SK-N-SH (cell line): ENCODE results near the gene SRMS. TPM values are rescaled to one million over a fixed set of nuclear protein-coding genes. Genes with fewer than 3 reads are reported as not detected.
A peak's percentile ranks its signal among the peaks of the same experiment; 100 is the strongest.

Experiments
- CTCF ChIA-PET: fragments of 300-600, 350-600 bp; formaldehyde crosslinking; extraction: SDS; loops from one replicate; lab custom pipeline; 2021; lab: Yijun Ruan, JAX
- POLR2A ChIA-PET: fragments of 350-600 bp; sonication (Branson Sonifier 250); formaldehyde crosslinking; extraction: SDS; loops from one replicate; lab custom pipeline; 2020; ENCODE audit warnings: antibody characterized with exemption, inconsistent platforms; lab: Yijun Ruan, JAX
- DNase-seq: peaks from one replicate; pipeline ENCODE4 v3.0.0; 2012
- H2AFZ ChIP-seq: fragments of 200-600 bp; sonication (generic); 2 replicates; pipeline ENCODE4 v1.8.1; 2016; ENCODE audit warnings: antibody characterized with exemption, mild to moderate bottlenecking, low read depth
- H3F3A ChIP-seq: fragments of 200-600 bp; sonication (generic); replicated peaks from 2 replicates; pipeline ENCODE3; 2016; ENCODE audit warnings: antibody characterized with exemption, mild to moderate bottlenecking; ENCODE audit not compliant: insufficient read depth
- H3K27ac ChIP-seq, 2 experiments: fragments of 200-500 bp in 1 of 2; fragments of 200-600 bp in 1 of 2; sonication (Bioruptor generic) in 1 of 2; sonication (generic), shearing (Covaris generic) in 1 of 2; 2 replicates each; pipeline versions ENCODE4 v1.5.1 to v1.6.1; 2014 to 2016; ENCODE audit warnings: low read depth in 2 of 2, inconsistent platforms in 1 of 2, low read length in 1 of 2, mild to moderate bottlenecking in 1 of 2, mixed read lengths in 1 of 2
- H3K27me3 ChIP-seq: fragments of 200-600 bp; sonication (generic), shearing (Covaris generic); 2 replicates; pipeline ENCODE4 v1.6.1; 2016; ENCODE audit warnings: mixed run types; ENCODE audit not compliant: insufficient read depth
- H3K36me3 ChIP-seq, 2 experiments: fragments of 200-500 bp in 1 of 2; fragments of 200-600 bp in 1 of 2; sonication (Bioruptor generic) in 1 of 2; sonication (generic) in 1 of 2; replicated peaks in 1 of 2; 2 replicates each; pipeline versions ENCODE3 to v1.5.1; 2014 to 2016; ENCODE audit warnings: low read length in 1 of 2, mild to moderate bottlenecking in 1 of 2; ENCODE audit not compliant: insufficient read depth in 2 of 2, control insufficient read depth in 1 of 2
- H3K4me1 ChIP-seq, 2 experiments: fragments of 200-500 bp in 1 of 2; fragments of 200-600 bp in 1 of 2; sonication (Bioruptor generic) in 1 of 2; sonication (generic), shearing (Covaris generic) in 1 of 2; 2 replicates each; pipeline versions ENCODE4 v1.5.1 to v1.6.1; 2014 to 2016; ENCODE audit warnings: low read depth in 1 of 2, low read length in 1 of 2, mixed run types in 1 of 2; ENCODE audit not compliant: insufficient read depth in 2 of 2, control insufficient read depth in 1 of 2
- H3K4me2 ChIP-seq: fragments of 200-600 bp; sonication (generic), shearing (Covaris generic); 2 replicates; pipeline ENCODE4 v1.6.1; 2017; ENCODE audit warnings: mixed run types
- H3K4me3 ChIP-seq, 2 experiments: fragments of 200-500 bp in 1 of 2; fragments of 200-600 bp in 1 of 2; sonication (Bioruptor generic) in 1 of 2; sonication (generic), shearing (Covaris generic) in 1 of 2; 2 replicates each; pipeline versions ENCODE4 v1.5.1 to v1.8.1; 2014 to 2016; ENCODE audit warnings: low read depth in 2 of 2, inconsistent platforms in 1 of 2, low read length in 1 of 2, mild to moderate bottlenecking in 1 of 2, mixed read lengths in 1 of 2, moderate library complexity in 1 of 2
- H3K79me2 ChIP-seq: fragments of 200-600 bp; sonication (generic); 2 replicates; pipeline ENCODE4 v1.8.1; 2017; ENCODE audit warnings: mild to moderate bottlenecking; ENCODE audit not compliant: insufficient read depth
- H3K9ac ChIP-seq: fragments of 200-600 bp; sonication (generic); 2 replicates; pipeline ENCODE4 v1.6.1; 2017; ENCODE audit warnings: mixed run types
- H3K9me2 ChIP-seq: fragments of 200-600 bp; sonication (generic); 2 replicates; pipeline ENCODE4 v1.6.1; 2017; ENCODE audit warnings: mixed run types
- H3K9me3 ChIP-seq: fragments of 200-600 bp; sonication (generic); 2 replicates; pipeline ENCODE4 v1.6.1; 2017; ENCODE audit warnings: mixed run types, mild to moderate bottlenecking, moderate library complexity
- H4K20me1 ChIP-seq: fragments of 200-600 bp; sonication (generic); 2 replicates; pipeline ENCODE4 v1.6.1; 2017; ENCODE audit warnings: mild to moderate bottlenecking, mixed run types; ENCODE audit not compliant: insufficient read depth
- CTCF ChIP-seq: fragments of 200-600 bp; sonication (generic); IDR thresholded peaks from 2 replicates; pipeline ENCODE4 v1.6.1; 2017; ENCODE audit warnings: antibody characterized with exemption, mild to moderate bottlenecking, moderate library complexity
- EZH2phosphoT487 ChIP-seq: fragments of 200-600 bp; sonication (generic); IDR thresholded peaks from 2 replicates; pipeline ENCODE4 v1.6.1; 2017; ENCODE audit warnings: low read depth, mixed run types, mild to moderate bottlenecking, antibody characterized with exemption, moderate library complexity, borderline replicate concordance
- FOSL2 ChIP-seq: IDR thresholded peaks from 2 replicates; pipeline ENCODE4 v1.4.0; 2012; ENCODE audit warnings: low read depth, mild to moderate bottlenecking, moderate library complexity, borderline replicate concordance
- JUND ChIP-seq: IDR thresholded peaks from 2 replicates; pipeline ENCODE4 v1.4.0; 2012
- MEF2A ChIP-seq: IDR thresholded peaks from 2 replicates; pipeline ENCODE4 v1.4.0; 2012; ENCODE audit warnings: low read depth, borderline replicate concordance
- POLR2AphosphoS5 ChIP-seq: IDR thresholded peaks from 2 replicates; pipeline ENCODE4 v1.6.1; 2012; ENCODE audit warnings: low read depth, low read length
- RAD21 ChIP-seq: IDR thresholded peaks from 2 replicates; pipeline ENCODE4 v1.6.1; 2012; ENCODE audit warnings: mild to moderate bottlenecking, low read length
- RXRA ChIP-seq: IDR thresholded peaks from 2 replicates; pipeline ENCODE4 v1.4.0; 2012; ENCODE audit warnings: low read depth, mild to moderate bottlenecking, borderline replicate concordance
- SMC3 ChIP-seq: IDR thresholded peaks from 2 replicates; pipeline ENCODE4 v1.6.1; 2012; ENCODE audit warnings: low read depth, low read length, improper control_type of control experiment
- WGBS: methylation state at CpG from one replicate; pipeline ENCODE4 v1.1.6; 2017; ENCODE audit warnings: low lambda C conversion rate; 5-methylcytosine and 5-hydroxymethylcytosine counted together
- polyA plus RNA-seq, 3 experiments: library from polyadenylated mRNA; depleted of rRNA; stranded (reverse); fragments of >200 nt; gene quantifications; 2 replicates each; pipeline ENCODE4 v1.2.3, GENCODE V29; 2012

SRMS gene
- polyA plus RNA-seq, 1 of the 3 experiments (the other 2 are of a cell fraction) = not detected

GRCh38 chr20:63495741-63496595 is 51.6 kb downstream of the SRMS start:
- H3K4me1 ChIP-seq = peaks cover 0 to 30% of the 10 kb centered on the region in 2 experiments; a peak in 1 of 4 replicates
- CTCF ChIA-PET = interaction anchor here (0.7 to 3.4 kb wide), 36 partner anchors 9 to 457 kb away, joined by 3 to 76 read pairs (median 5); partner anchors contain the start of genes KCNQ2, PPDPF and PTK6
- H3K27ac ChIP-seq = peak overlapping the region in 1 of 2 experiments; percentile 62; a peak in 1 of 4 replicates
- no peak overlapping the region for H3K9ac ChIP-seq
- H3K79me2 ChIP-seq = no peaks in the 10 kb centered on the region
- TF ChIP-seq MEF2A = no peak
- peak; percentile 91 for TF ChIP-seq CTCF
- peak; percentile 65 for TF ChIP-seq RAD21
- peak; percentile 52 for TF ChIP-seq SMC3
- TF ChIP-seq RXRA = no peak
- H3K9me2 ChIP-seq = no peaks in the 10 kb centered on the region
- peak overlapping the region; percentile 12 to 52; a peak in 2 of 4 replicates for H3K4me3 ChIP-seq
- peaks cover 0 to 6% of the 10 kb centered on the region in 2 experiments for H3K36me3 ChIP-seq
- 64% methylated on average over 21 of the region's 48 CpGs for WGBS
- no peaks in the 10 kb centered on the region; the same call in 1 of the 2 replicates for H4K20me1 ChIP-seq
- H2AFZ ChIP-seq = no peak overlapping the region; the same call in 1 of the 2 replicates
- peak; percentile 90 for DNase-seq
- POLR2A ChIA-PET = interaction anchor here (1.2 to 3.3 kb wide), 6 partner anchors 9 to 42 kb away, joined by 3 to 31 read pairs (median 7); partner anchors contain the start of genes PPDPF and PTK6
- no peaks in the 10 kb centered on the region for H3K9me3 ChIP-seq
- H3F3A ChIP-seq = peaks cover 2% of the 10 kb centered on the region
- H3K4me2 ChIP-seq = no peak overlapping the region
- H3K27me3 ChIP-seq = no peaks in the 10 kb centered on the region

- 76% methylated on average over 3 of the region's 8 CpGs for WGBS
Measured at GRCh38 chr20:63495167-63495720, 52.3 kb downstream of the SRMS start.

More at GRCh38 chr20:63495167-63495720, 52.3 kb downstream of the SRMS start:
- TF ChIP-seq FOSL2 (no peak), JUND (no peak), EZH2phosphoT487 (no peak), SMC3 (no peak), POLR2AphosphoS5 (no peak), MEF2A (no peak)
- CTCF ChIA-PET = interaction anchor here (0.7 to 3.4 kb wide), 20 partner anchors 10 to 154 kb away, joined by 3 to 76 read pairs (median 10); partner anchors contain the start of genes KCNQ2, PPDPF and PTK6
- no peak overlapping the region; a peak in 1 of 4 replicates for H3K27ac ChIP-seq
- H4K20me1 ChIP-seq = no peaks in the 10 kb centered on the region; the same call in 1 of the 2 replicates
- peaks cover 0 to 30% of the 10 kb centered on the region in 2 experiments; a peak in 1 of 4 replicates for H3K4me1 ChIP-seq
- no peaks in the 10 kb centered on the region for H3K27me3 ChIP-seq
- peak; percentile 17 for DNase-seq
- H3K36me3 ChIP-seq = peaks cover 0 to 6% of the 10 kb centered on the region in 2 experiments
- no peaks in the 10 kb centered on the region for H3K9me2 ChIP-seq
- H3K9me3 ChIP-seq = no peaks in the 10 kb centered on the region
- H3K4me2 ChIP-seq = no peak overlapping the region
- no peak overlapping the region for H3K4me3 ChIP-seq
- no peaks in the 10 kb centered on the region for H3K79me2 ChIP-seq
- H3K9ac ChIP-seq = no peak overlapping the region
- H3F3A ChIP-seq = no peaks in the 10 kb centered on the region
- POLR2A ChIA-PET = interaction anchor here (1.6 to 3.3 kb wide), 2 partner anchors 11 to 26 kb away, joined by 3 to 31 read pairs; partner anchors contain the start of gene PPDPF
- H2AFZ ChIP-seq = no peak overlapping the region
